ENCODE measurements around the gene RAN.

The RAN gene

GRCh38 chr12:130922511-130922953 is 50.7 kb downstream of the RAN start:
- no peak overlapping the region for H3K4me3 ChIP-seq (ENCODE audit: low read depth, low read length)
- TF ChIP-seq CTCF (IDR thresholded peaks at IDR 0.05; ENCODE audit: low read depth, low read length) = no peak

DNA sequence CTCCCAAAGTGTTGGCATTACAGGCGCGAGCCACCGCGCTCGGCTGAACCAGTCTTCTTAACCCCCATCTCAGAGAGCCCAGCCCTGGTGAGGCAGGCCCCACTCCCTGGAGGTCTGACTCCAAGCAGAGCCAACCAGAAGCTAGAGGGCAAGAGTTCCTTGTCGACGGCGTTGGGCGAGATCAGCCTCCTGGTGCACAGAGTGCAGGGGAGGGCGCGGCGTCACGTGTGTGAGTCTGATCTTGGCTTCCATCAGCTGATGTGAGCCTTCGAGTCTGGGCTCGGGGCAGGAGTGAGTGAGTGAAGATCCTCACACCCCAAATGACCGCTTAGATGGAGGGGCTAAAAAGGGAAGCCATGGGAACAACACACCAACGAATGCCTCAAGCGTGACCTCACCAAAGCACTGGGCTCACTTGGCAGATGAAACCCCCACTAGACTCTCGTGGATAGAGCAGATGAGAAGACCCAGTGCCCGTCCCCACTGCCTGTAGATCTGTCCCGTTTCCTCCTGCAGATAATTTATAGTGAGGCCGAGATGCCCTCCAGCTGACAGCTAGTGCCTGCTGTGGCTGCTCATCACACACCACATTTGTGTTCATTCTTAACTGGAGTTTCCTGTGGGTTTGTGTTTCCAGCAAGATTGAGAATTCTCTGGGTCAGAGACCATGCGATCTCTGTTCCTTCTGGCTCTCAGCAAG is 53.2 kb downstream of the RAN start:
- H3K4me3 ChIP-seq (ENCODE audit: low read depth, low read length) = no peak overlapping the region
- no peak for TF ChIP-seq CTCF (IDR thresholded peaks at IDR 0.05; ENCODE audit: low read depth, low read length)

DNA sequence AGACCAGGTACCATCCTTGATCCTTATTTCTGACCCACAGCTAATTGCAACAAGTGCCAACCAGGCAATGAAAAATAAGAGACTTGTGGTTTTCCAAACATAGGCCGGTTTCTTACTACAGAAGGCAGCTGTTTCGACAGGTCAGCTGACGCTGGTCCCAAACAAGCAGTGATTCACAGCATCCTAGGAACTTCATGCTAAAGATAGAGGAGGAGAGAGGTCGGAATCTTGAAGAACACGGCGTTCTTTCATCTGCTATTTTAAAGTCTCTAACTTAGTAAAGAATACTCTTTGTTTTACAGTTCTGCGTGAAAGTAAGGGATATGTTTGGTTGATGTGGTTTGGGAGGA is 53.8 kb downstream of the RAN start:
- no peak overlapping the region for H3K4me3 ChIP-seq (ENCODE audit: low read depth, low read length)
- no peak for TF ChIP-seq CTCF (IDR thresholded peaks at IDR 0.05; ENCODE audit: low read depth, low read length)

All from WI38 (cell line).